Calu3 (cell line): Measurements from ENCODE around the gene OR52H1. TPM values are rescaled to one million over a fixed set of nuclear protein-coding genes. Genes with fewer than 3 reads are reported as not detected.

Source experiments
- BruUV-seq: library from RNA; stranded (reverse); fragments of 400-500 nt; replicated peaks from 2 replicates; lab custom pipeline; 2021; lab: Mats Ljungman, UMichigan
- CTCF ChIA-PET: fragments of 300-600 bp; sonication (Branson Sonifier 250); formaldehyde crosslinking; loops from one replicate; lab custom pipeline; 2022; ENCODE audit warnings: antibody characterized with exemption; lab: Charles Lee
- DNase-seq: peaks from one replicate; pipeline ENCODE4 v3.0.0; 2022
- H3K27ac Mint-ChIP-seq: one replicate; pipeline ENCODE4 v1.8.0; 2022; ENCODE audit warnings: mixed read lengths; ENCODE audit not compliant: unreplicated experiment
- H3K27me3 Mint-ChIP-seq: one replicate; pipeline ENCODE4 v1.8.0; 2022; ENCODE audit warnings: mixed read lengths; ENCODE audit not compliant: unreplicated experiment
- H3K36me3 Mint-ChIP-seq: one replicate; pipeline ENCODE4 v1.8.0; 2022; ENCODE audit warnings: mild to moderate bottlenecking, moderate library complexity, mixed read lengths; ENCODE audit not compliant: insufficient read depth, unreplicated experiment
- H3K4me1 Mint-ChIP-seq: one replicate; pipeline ENCODE4 v1.8.0; 2022; ENCODE audit warnings: mild to moderate bottlenecking, low read depth, mixed read lengths; ENCODE audit not compliant: unreplicated experiment
- H3K4me3 Mint-ChIP-seq: one replicate; pipeline ENCODE4 v1.8.0; 2022; ENCODE audit warnings: mild to moderate bottlenecking, low read depth, moderate library complexity, mixed read lengths; ENCODE audit not compliant: unreplicated experiment
- H3K9me3 Mint-ChIP-seq: one replicate; pipeline ENCODE4 v1.8.0; 2022; ENCODE audit warnings: low read depth, mixed read lengths; ENCODE audit not compliant: unreplicated experiment
- intact Hi-C: fragments of 100-400 bp; cut with micrococcal nuclease; formaldehyde crosslinking; loops from one replicate; pipeline ENCODE4 v1.10.0; 2022; ENCODE audit not compliant: unreplicated experiment
- total RNA-seq: library from RNA; stranded (reverse); gene quantifications from 2 replicates; pipeline ENCODE4 v1.2.3, GENCODE V29; 2022
- TF ChIP-seq, protein P1 (sequence below): fragments of 200-600 bp; IDR thresholded peaks from one replicate; pipeline ENCODE4 v1.8.0; 2022; ENCODE audit warnings: antibody characterized with exemption; ENCODE audit not compliant: unreplicated experiment

OR52H1 gene
- total RNA-seq, 1 experiment from 2014 or later = not detected

DNA sequence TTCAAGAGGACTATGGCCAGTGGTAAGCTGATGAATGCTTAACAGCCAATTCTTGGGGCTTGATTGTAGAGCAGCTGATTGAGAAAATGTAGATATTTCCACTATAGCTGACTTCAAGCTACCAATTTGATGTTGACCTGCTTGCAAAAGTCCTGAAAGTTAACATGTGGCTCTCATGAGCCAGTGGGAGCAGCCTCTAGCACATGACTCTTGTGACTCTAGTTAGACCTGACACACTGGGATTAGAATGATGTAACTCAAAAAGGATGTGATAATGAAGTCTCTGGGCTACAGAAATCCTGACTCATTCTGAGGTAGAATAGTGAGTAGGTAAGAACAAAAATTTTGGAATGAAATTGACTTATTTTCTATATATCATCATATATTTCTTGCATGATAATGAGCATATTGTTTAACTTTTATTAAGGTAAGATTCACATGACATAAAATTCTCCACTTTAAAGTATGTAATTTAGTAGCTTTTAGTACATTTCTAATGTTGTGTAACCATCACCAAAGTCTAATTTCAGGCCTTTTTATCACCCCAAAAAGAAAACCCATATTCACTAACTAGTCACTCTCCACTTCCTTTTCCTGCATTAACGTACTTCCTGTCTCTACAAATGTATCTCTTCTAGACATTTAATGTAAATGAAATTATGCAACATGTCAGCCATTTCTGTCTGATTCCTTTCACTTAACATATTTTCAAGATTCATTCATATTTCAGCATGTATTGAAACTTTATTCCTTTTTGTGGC lies 16.1 kb upstream of the OR52H1 start:
- TF ChIP-seq, protein P1, sequence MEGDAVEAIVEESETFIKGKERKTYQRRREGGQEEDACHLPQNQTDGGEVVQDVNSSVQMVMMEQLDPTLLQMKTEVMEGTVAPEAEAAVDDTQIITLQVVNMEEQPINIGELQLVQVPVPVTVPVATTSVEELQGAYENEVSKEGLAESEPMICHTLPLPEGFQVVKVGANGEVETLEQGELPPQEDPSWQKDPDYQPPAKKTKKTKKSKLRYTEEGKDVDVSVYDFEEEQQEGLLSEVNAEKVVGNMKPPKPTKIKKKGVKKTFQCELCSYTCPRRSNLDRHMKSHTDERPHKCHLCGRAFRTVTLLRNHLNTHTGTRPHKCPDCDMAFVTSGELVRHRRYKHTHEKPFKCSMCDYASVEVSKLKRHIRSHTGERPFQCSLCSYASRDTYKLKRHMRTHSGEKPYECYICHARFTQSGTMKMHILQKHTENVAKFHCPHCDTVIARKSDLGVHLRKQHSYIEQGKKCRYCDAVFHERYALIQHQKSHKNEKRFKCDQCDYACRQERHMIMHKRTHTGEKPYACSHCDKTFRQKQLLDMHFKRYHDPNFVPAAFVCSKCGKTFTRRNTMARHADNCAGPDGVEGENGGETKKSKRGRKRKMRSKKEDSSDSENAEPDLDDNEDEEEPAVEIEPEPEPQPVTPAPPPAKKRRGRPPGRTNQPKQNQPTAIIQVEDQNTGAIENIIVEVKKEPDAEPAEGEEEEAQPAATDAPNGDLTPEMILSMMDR = no peak
- no peaks in the 10 kb centered on the region for H3K27me3 Mint-ChIP-seq
- intact Hi-C loops = no loop called here
- H3K4me3 Mint-ChIP-seq = no peak overlapping the region
- H3K27ac Mint-ChIP-seq = no peak overlapping the region
- CTCF ChIA-PET = no interaction called here
- no TSS peak for BruUV-seq
- no peaks in the 10 kb centered on the region for H3K36me3 Mint-ChIP-seq
- no peak for DNase-seq
- no peaks in the 10 kb centered on the region for H3K9me3 Mint-ChIP-seq
- no peaks in the 10 kb centered on the region for H3K4me1 Mint-ChIP-seq

DNA sequence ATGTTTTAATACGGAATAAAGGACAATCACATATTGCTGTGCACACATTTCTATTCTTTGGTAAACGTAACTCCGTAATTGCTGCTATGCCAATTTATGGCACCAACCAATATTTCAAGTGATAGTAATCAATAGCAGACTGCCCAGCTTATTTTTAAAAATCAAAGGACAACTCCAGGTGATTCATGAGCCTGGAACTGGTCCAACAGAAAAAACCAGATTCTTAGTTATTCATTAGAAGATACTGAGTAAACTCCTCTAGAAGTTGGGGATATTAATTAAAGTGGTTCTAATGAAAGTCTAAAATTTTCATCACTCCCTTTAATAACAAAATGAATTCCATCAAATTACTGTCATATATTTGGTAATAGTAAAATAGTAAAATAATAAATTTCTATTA lies 9.4 kb upstream of the OR52H1 start:
- BruUV-seq = no TSS peak
- Mint-ChIP-seq H3K4me1 (peaks cover 7% of the 10 kb centered on the region), H3K9me3 (no peaks in the 10 kb centered on the region), H3K27ac (no peak overlapping the region), H3K36me3 (no peaks in the 10 kb centered on the region), H3K27me3 (peaks cover 32% of the 10 kb centered on the region), H3K4me3 (no peak overlapping the region)
- DNase-seq = no peak
- TF ChIP-seq, protein P1 = no peak
- CTCF ChIA-PET = no interaction called here
- intact Hi-C loops = no loop called here

DNA sequence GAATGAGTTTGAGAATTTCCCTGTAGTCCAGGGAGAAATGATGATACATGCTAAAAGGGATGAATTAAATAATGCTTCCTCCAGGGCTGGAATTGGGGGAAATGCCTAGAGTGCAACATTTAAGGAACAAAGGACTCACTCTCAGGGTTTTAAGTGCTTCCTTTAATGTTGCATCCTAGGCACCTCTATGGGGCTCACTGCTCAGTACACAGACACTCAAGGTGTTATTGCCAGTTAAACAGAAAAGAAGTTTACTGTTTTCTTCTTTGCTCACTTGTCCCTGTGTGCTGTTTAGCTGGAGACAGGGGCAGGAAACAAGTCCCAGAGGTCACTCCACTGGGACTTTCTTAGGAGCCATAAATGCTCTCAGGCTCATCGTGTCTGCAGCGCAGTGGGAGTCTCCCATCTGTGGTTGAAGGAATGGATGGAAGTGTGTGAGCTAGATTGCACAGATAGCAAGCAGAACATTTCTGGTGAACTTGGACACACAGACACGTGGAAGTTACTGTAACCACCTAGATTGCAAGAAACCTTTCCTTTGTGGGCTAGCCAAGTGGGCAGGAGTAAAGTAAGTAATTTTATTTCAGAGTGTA lies 8.4 kb upstream of the OR52H1 start:
- Mint-ChIP-seq H3K36me3 (no peaks in the 10 kb centered on the region), H3K4me1 (peaks cover 7% of the 10 kb centered on the region), H3K27me3 (peaks cover 32% of the 10 kb centered on the region), H3K27ac (no peak overlapping the region), H3K9me3 (no peaks in the 10 kb centered on the region), H3K4me3 (no peak overlapping the region)
- CTCF ChIA-PET = no interaction called here
- intact Hi-C loops = no loop called here
- no TSS peak for BruUV-seq
- TF ChIP-seq, protein P1 = no peak
- DNase-seq = no peak

DNA sequence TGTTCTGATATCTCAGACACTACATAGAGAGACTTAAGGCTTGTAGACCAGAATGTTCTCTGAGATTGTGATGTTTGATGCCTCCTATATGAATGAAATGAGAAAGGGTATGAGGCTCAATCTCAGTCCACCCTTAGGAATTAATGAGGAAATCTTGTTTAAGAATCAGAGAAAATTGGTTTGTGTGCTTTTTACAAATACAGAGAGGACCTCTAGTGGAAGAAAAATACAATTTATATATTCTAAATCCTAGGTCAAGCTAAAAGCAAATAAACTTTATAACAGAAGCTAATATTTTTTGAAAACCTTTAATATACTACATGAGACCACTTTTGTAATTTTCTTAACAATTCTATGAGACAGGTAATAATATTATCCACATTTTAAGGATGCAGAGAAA lies 5.0 kb upstream of the OR52H1 start:
- DNase-seq = no peak
- H3K27ac Mint-ChIP-seq = no peak overlapping the region
- CTCF ChIA-PET = interaction anchor here (1.0 kb wide), 1 partner anchor 77 kb away, joined by 4 read pairs; no protein-coding TSS in a partner anchor
- no TSS peak for BruUV-seq
- TF ChIP-seq, protein P1 = no peak
- peaks cover 7% of the 10 kb centered on the region for H3K4me1 Mint-ChIP-seq
- H3K9me3 Mint-ChIP-seq = no peaks in the 10 kb centered on the region
- no peaks in the 10 kb centered on the region for H3K36me3 Mint-ChIP-seq
- no peak overlapping the region for H3K4me3 Mint-ChIP-seq
- intact Hi-C loops = loop anchor here (1.0 kb wide), 1 partner anchor 77 kb away; no protein-coding TSS in a partner anchor
- peaks cover 32% of the 10 kb centered on the region for H3K27me3 Mint-ChIP-seq
